GM18505 (cell line): ENCODE measurements around the gene ATP10A.

ENCODE experiments used
- ATAC-seq: cut with Tn5 transposase; IDR thresholded peaks from one replicate; pipeline ENCODE4 v1.9.1; 2021; ENCODE audit not compliant: unreplicated experiment
- POLR2A ChIP-seq: IDR thresholded peaks from 4 replicates; pipeline ENCODE4 v1.6.1; 2011; ENCODE audit warnings: borderline replicate concordance; ENCODE audit not compliant: insufficient read depth, insufficient read length; ENCODE audit errors: extremely low read depth

ATP10A gene

GRCh38 chr15:25635191-25635590 lies 227.9 kb downstream of the ATP10A start:
- no peak for ATAC-seq
- no peak for TF ChIP-seq POLR2A

- ATAC-seq, result no peak
- no peak for TF ChIP-seq POLR2A
Observed at GRCh38 chr15:25633862-25634261, 229.3 kb downstream of the ATP10A start.

- ATAC-seq, result no peak
- no peak for TF ChIP-seq POLR2A
Observed at GRCh38 chr15:25631971-25632370, 231.2 kb downstream of the ATP10A start.
